Lung (tissue), 12 donors: ENCODE results near the gene MAP2K5. TPM values are rescaled to one million over a fixed set of nuclear protein-coding genes. Genes with fewer than 3 reads are reported as not detected.

Source experiments
- ATAC-seq: fragments of 200-7000 bp; cut with Tn5 transposase; one replicate; pipeline ENCODE4 v1.9.1; 2020; ENCODE audit warnings: moderate number of reproducible peaks; ENCODE audit not compliant: insufficient read depth, low FRiP score
- DNase-seq, 3 donors: peaks; one replicate each; pipeline ENCODE4 v3.0.0-alpha.2; 2013 to 2017
- H3K27ac ChIP-seq, 2 donors: one replicate each; pipeline ENCODE4 v1.5.1; 2013; ENCODE audit warnings: mild to moderate bottlenecking in 2 of 2, moderate library complexity in 2 of 2, control low read depth in 1 of 2, inconsistent platforms in 1 of 2, low read depth in 1 of 2, low read length in 1 of 2
- H3K27me3 ChIP-seq, 3 donors: one replicate each; pipeline ENCODE4 v1.5.1; 2013; ENCODE audit warnings: low read length in 2 of 3; ENCODE audit not compliant: control insufficient read depth in 3 of 3, insufficient read depth in 3 of 3
- H3K36me3 ChIP-seq, 4 donors: one replicate each; pipeline ENCODE4 v1.5.1; 2013; ENCODE audit warnings: low read length in 4 of 4, mild to moderate bottlenecking in 1 of 4, moderate library complexity in 1 of 4; ENCODE audit not compliant: control insufficient read depth in 4 of 4, insufficient read depth in 4 of 4
- H3K4me1 ChIP-seq, 5 donors: one replicate each; pipeline ENCODE4 v1.5.1; 2013; ENCODE audit warnings: low read length in 5 of 5, mild to moderate bottlenecking in 2 of 5, moderate library complexity in 1 of 5; ENCODE audit not compliant: control insufficient read depth in 5 of 5, insufficient read depth in 5 of 5
- H3K4me3 ChIP-seq: one replicate; pipeline ENCODE4 v1.5.1; 2013; ENCODE audit warnings: mild to moderate bottlenecking, control low read depth, moderate library complexity
- H3K9ac ChIP-seq, 2 donors: one replicate each; pipeline ENCODE4 v1.5.1; 2013; ENCODE audit warnings: low read length in 2 of 2, control low read depth in 1 of 2; ENCODE audit not compliant: insufficient read depth in 1 of 2
- H3K9me3 ChIP-seq, 4 donors: one replicate each; pipeline ENCODE4 v1.5.1; 2013; ENCODE audit warnings: low read length in 3 of 4, mild to moderate bottlenecking in 1 of 4, moderate library complexity in 1 of 4; ENCODE audit not compliant: control insufficient read depth in 4 of 4, insufficient read depth in 3 of 4
- CTCF ChIP-seq: IDR thresholded peaks from 2 replicates; pipeline ENCODE4 v1.5.1; 2012; ENCODE audit warnings: mild to moderate bottlenecking; ENCODE audit errors: control extremely low read depth, extremely low read depth
- WGBS, 2 donors: extraction: QIAGEN DNeasy Blood & Tissue Kit; methylation state at CpG; one replicate each; pipeline ENCODE4 v1.1.7; 2013; 5-methylcytosine and 5-hydroxymethylcytosine counted together
- polyA plus RNA-seq, 2 donors: library from polyadenylated mRNA; stranded (reverse); fragments of 200-250 nt; gene quantifications; one replicate each; pipeline ENCODE4 v1.2.1, GENCODE V29; 2013
- total RNA-seq, 2 donors: library from RNA; depleted of rRNA in 1 of 2; stranded (reverse); fragments of >200 nt in 1 of 2; gene quantifications; one replicate each; pipeline ENCODE4 v1.2.1, GENCODE V29; 2014 to 2021
- donor health status: control.
- donor health status: control.
- donor health status: Bipolar disorder and iron deficiency.
- donor health status: healthy.
- donor health status: DM: yes; HTN: yes; CAD: no.

The MAP2K5 gene
- total and polyA plus RNA-seq, 4 donors: 6.3 to 19.1 (median 12.4) TPM

GRCh38 chr15:67544475-67544874 lies 2.0 kb downstream of the MAP2K5 start:
- Histone ChIP-seq H3K27me3 (no peaks in the 10 kb centered on the region), H3K36me3 (peaks cover 0 to 6% (median 1%) of the 10 kb centered on the region in 4 donors), H3K9me3 (no peaks in the 10 kb centered on the region), H3K9ac (no peak overlapping the region), H3K4me1 (peaks cover 0 to 19% (median 4%) of the 10 kb centered on the region in 5 donors), H3K27ac (no peak overlapping the region), H3K4me3 (no peak overlapping the region)
- no peak for TF ChIP-seq CTCF
- ATAC-seq (no peak), DNase-seq (no peak)
- WGBS, 2 donors: 83 to 98% methylated on average over 3 of the region's 3 CpGs

- TF ChIP-seq CTCF: no peak
- no peak for DNase-seq
- no peaks in the 10 kb centered on the region for H3K27me3 ChIP-seq
- peaks cover 0 to 19% (median 4%) of the 10 kb centered on the region in 5 donors for H3K4me1 ChIP-seq
- no peak overlapping the region for H3K9ac ChIP-seq
- peaks cover 0 to 8% (median 1%) of the 10 kb centered on the region in 4 donors for H3K36me3 ChIP-seq
- no peak overlapping the region for H3K4me3 ChIP-seq
- no peak for ATAC-seq
- no peaks in the 10 kb centered on the region for H3K9me3 ChIP-seq
- 70 to 89% methylated on average over 3 of the region's 3 CpGs for WGBS, 2 donors
- no peak overlapping the region for H3K27ac ChIP-seq
Observed at GRCh38 chr15:67545864-67546263, 3.4 kb downstream of the MAP2K5 start.

GRCh38 chr15:67547064-67547463 lies 4.6 kb downstream of the MAP2K5 start:
- WGBS, 2 donors: 89 to 91% methylated on average over 2 of the region's 2 CpGs
- no peak for TF ChIP-seq CTCF
- peaks cover 0 to 14% (median 4%) of the 10 kb centered on the region in 5 donors for H3K4me1 ChIP-seq
- no peaks in the 10 kb centered on the region for H3K27me3 ChIP-seq
- DNase-seq: no peak
- no peak overlapping the region for H3K27ac ChIP-seq
- no peak overlapping the region for H3K9ac ChIP-seq
- no peaks in the 10 kb centered on the region for H3K9me3 ChIP-seq
- H3K4me3 ChIP-seq: no peak overlapping the region
- peaks cover 0 to 12% (median 3%) of the 10 kb centered on the region in 4 donors for H3K36me3 ChIP-seq
- no peak for ATAC-seq

GRCh38 chr15:67547836-67548235 lies 5.3 kb downstream of the MAP2K5 start:
- TF ChIP-seq CTCF: no peak
- Histone ChIP-seq H3K27ac (no peak overlapping the region), H3K9me3 (no peaks in the 10 kb centered on the region), H3K4me3 (no peak overlapping the region), H3K4me1 (peaks cover 0 to 14% (median 4%) of the 10 kb centered on the region in 5 donors), H3K27me3 (no peaks in the 10 kb centered on the region), H3K9ac (no peak overlapping the region), H3K36me3 (peaks cover 0 to 12% (median 4%) of the 10 kb centered on the region in 4 donors)
- DNase-seq (no peak), ATAC-seq (no peak)
- WGBS, 2 donors: 76 to 86% methylated on average over 3 of the region's 3 CpGs
